CD14-positive monocyte (primary cell): ENCODE measurements around the gene BAHCC1. TPM values are rescaled to one million over a fixed set of nuclear protein-coding genes. Genes with fewer than 3 reads are reported as not detected.

Experiments
- DNase-seq, 3 donors: peaks; one replicate each; pipeline ENCODE4 v3.0.0-alpha.2; 2011 to 2022
- H2AFZ ChIP-seq: 2 replicates; pipeline ENCODE4 v1.6.0; 2012; ENCODE audit warnings: mild to moderate bottlenecking, low read depth, low read length, inconsistent platforms; ENCODE audit not compliant: insufficient read depth, poor library complexity, severe bottlenecking
- H3K27ac ChIP-seq, 2 donors: 1 replicate in 1 of 2; 2 replicates in 1 of 2; pipeline ENCODE4 v1.5.1; 2012 to 2013; ENCODE audit warnings: low read length in 2 of 2, control low read depth in 1 of 2, inconsistent platforms in 1 of 2, low read depth in 1 of 2, mild to moderate bottlenecking in 1 of 2
- H3K27me3 ChIP-seq, 2 donors: one replicate each; pipeline versions ENCODE4 v1.6.0 to v1.6.1; 2011 to 2013; ENCODE audit warnings: low read length in 2 of 2; ENCODE audit not compliant: control insufficient read depth in 2 of 2, insufficient read depth in 2 of 2
- H3K36me3 ChIP-seq, 2 donors: replicated peaks in 1 of 2; 1 replicate in 1 of 2; 2 replicates in 1 of 2; pipeline versions ENCODE4 v1.5.1 to v1.6.1; 2012 to 2013; ENCODE audit warnings: low read length in 2 of 2, control low read depth in 1 of 2, inconsistent platforms in 1 of 2, mild to moderate bottlenecking in 1 of 2; ENCODE audit not compliant: insufficient read depth in 2 of 2, control insufficient read depth in 1 of 2
- H3K4me1 ChIP-seq, 2 donors: 1 replicate in 1 of 2; 2 replicates in 1 of 2; pipeline versions ENCODE4 v1.5.1 to v1.6.1; 2012 to 2013; ENCODE audit warnings: low read length in 2 of 2, control low read depth in 1 of 2, inconsistent platforms in 1 of 2, mild to moderate bottlenecking in 1 of 2, moderate library complexity in 1 of 2; ENCODE audit not compliant: insufficient read depth in 2 of 2, control insufficient read depth in 1 of 2
- H3K4me2 ChIP-seq: replicated peaks from 2 replicates; pipeline ENCODE3; 2012; ENCODE audit warnings: low read length, moderate library complexity, mild to moderate bottlenecking; ENCODE audit not compliant: poor library complexity, severe bottlenecking; ENCODE audit errors: extremely low read depth
- H3K4me3 ChIP-seq, 3 experiments: fragments of 200-600 bp in 1 of 3; sonication (generic) in 1 of 3; replicated peaks in 1 of 3; 1 replicate in 2 of 3; 2 replicates in 1 of 3; pipeline ENCODE4 v1.5.1; 2011 to 2013; ENCODE audit warnings: low read length in 3 of 3, mild to moderate bottlenecking in 3 of 3, control low read depth in 2 of 3, low read depth in 2 of 3, inconsistent platforms in 1 of 3, moderate library complexity in 1 of 3
- H3K79me2 ChIP-seq: 2 replicates; pipeline ENCODE4 v1.6.0; 2012; ENCODE audit warnings: mild to moderate bottlenecking, control low read depth, inconsistent platforms, low read length, moderate library complexity; ENCODE audit not compliant: insufficient read depth
- H3K9ac ChIP-seq: 2 replicates; pipeline ENCODE4 v1.6.0; 2017; ENCODE audit warnings: low read length, mild to moderate bottlenecking; ENCODE audit not compliant: insufficient read depth, poor library complexity, severe bottlenecking
- H3K9me3 ChIP-seq, 2 donors: replicated peaks in 1 of 2; 1 replicate in 1 of 2; 2 replicates in 1 of 2; pipeline versions ENCODE4 v1.5.1 to v1.6.1; 2012 to 2013; ENCODE audit warnings: low read length in 2 of 2, control low read depth in 1 of 2; ENCODE audit not compliant: control insufficient read depth in 1 of 2, insufficient read depth in 1 of 2
- H4K20me1 ChIP-seq: 2 replicates; pipeline ENCODE4 v1.6.0; 2012; ENCODE audit warnings: mild to moderate bottlenecking, low read length, control low read depth, moderate library complexity; ENCODE audit not compliant: insufficient read depth
- H3K27ac Mint-ChIP-seq, 7 donors: one replicate each; pipeline ENCODE4 v1.8.0; 2020; ENCODE audit warnings: mild to moderate bottlenecking in 7 of 7, mixed read lengths in 7 of 7, moderate library complexity in 6 of 7, inconsistent platforms in 2 of 7
- H3K27me3 Mint-ChIP-seq, 3 donors: one replicate each; pipeline ENCODE4 v1.8.0; 2021 to 2022; ENCODE audit warnings: low read depth in 3 of 3, mild to moderate bottlenecking in 3 of 3, mixed read lengths in 3 of 3, moderate library complexity in 3 of 3, inconsistent platforms in 1 of 3
- H3K36me3 Mint-ChIP-seq, 2 donors: one replicate each; pipeline ENCODE4 v1.8.0; 2020; ENCODE audit warnings: mixed read lengths in 2 of 2, inconsistent platforms in 1 of 2, mild to moderate bottlenecking in 1 of 2
- H3K4me1 Mint-ChIP-seq: one replicate; pipeline ENCODE4 v1.8.0; 2020; ENCODE audit warnings: mild to moderate bottlenecking, mixed read lengths
- H3K4me3 Mint-ChIP-seq, 2 donors: one replicate each; pipeline ENCODE4 v1.8.0; 2020; ENCODE audit warnings: mild to moderate bottlenecking in 2 of 2, mixed read lengths in 2 of 2, moderate library complexity in 1 of 2
- H3K9me3 Mint-ChIP-seq, 7 donors: one replicate each; pipeline ENCODE4 v1.8.0; 2020 to 2022; ENCODE audit warnings: mixed read lengths in 7 of 7, mild to moderate bottlenecking in 6 of 7, moderate library complexity in 6 of 7, inconsistent platforms in 2 of 7
- CTCF ChIP-seq: fragments of 200-600 bp; IDR thresholded peaks from one replicate; pipeline ENCODE4 v1.8.0; 2022; ENCODE audit warnings: antibody characterized with exemption, mild to moderate bottlenecking
- WGBS: methylation state at CpG from one replicate; pipeline ENCODE4 v1.1.5; 2013; ENCODE audit warnings: missing lambda C conversion rate; ENCODE audit not compliant: insufficient coverage; 5-methylcytosine and 5-hydroxymethylcytosine counted together
- intact Hi-C, 2 donors: fragments of 100-400 bp; cut with micrococcal nuclease; formaldehyde crosslinking; loops; one replicate each; pipeline versions ENCODE4 v1.15.0 to v1.15.1; 2023
- polyA plus RNA-seq, 3 donors: library from polyadenylated mRNA; depleted of rRNA in 1 of 3; unstranded in 2 of 3; stranded (reverse) in 1 of 3; fragments of 300-500 nt in 2 of 3; fragments of >200 nt in 1 of 3; fragmentation: Illumina TruSeq in 2 of 3; gene quantifications; 1 replicate in 2 of 3; 2 replicates in 1 of 3; pipeline ENCODE4 v1.2.3, GENCODE V29; 2012 to 2021

Gene BAHCC1
- polyA plus RNA-seq, 3 donors: 0.11 to 8.8 (median 0.27) TPM

- Histone ChIP-seq H3K27me3 (no peaks in the 10 kb centered on the region), H3K79me2 (no peaks in the 10 kb centered on the region), H3K27ac (no peak overlapping the region), H3K4me3 (no peak overlapping the region), H4K20me1 (no peaks in the 10 kb centered on the region), H3K4me1 (peaks cover 37 to 42% of the 10 kb centered on the region in 2 donors), H3K36me3 (no peaks in the 10 kb centered on the region), H2AFZ (no peak overlapping the region), H3K9ac (peak overlapping the region; percentile 4), H3K9me3 (no peaks in the 10 kb centered on the region), H3K4me2 (no peak overlapping the region)
- H3K36me3 Mint-ChIP-seq: peaks cover 3 to 6% of the 10 kb centered on the region in 2 donors
- no peak overlapping the region for H3K27ac Mint-ChIP-seq
- DNase-seq: no peak
- H3K9me3 Mint-ChIP-seq: no peaks in the 10 kb centered on the region
- peaks cover 40% of the 10 kb centered on the region for H3K4me1 Mint-ChIP-seq
- 41% methylated on average over 14 of the region's 18 CpGs for WGBS
- no peaks in the 10 kb centered on the region for H3K27me3 Mint-ChIP-seq
- H3K4me3 Mint-ChIP-seq: no peak overlapping the region
- intact Hi-C loops: no loop called here
- no peak for TF ChIP-seq CTCF
Measured at GRCh38 chr17:81455387-81455786, 60.1 kb downstream of the BAHCC1 start.

- H3K4me1 ChIP-seq: peaks cover 44 to 49% of the 10 kb centered on the region in 2 donors
- H4K20me1 ChIP-seq: no peaks in the 10 kb centered on the region
- peak overlapping the region; percentile 4 for H3K9ac ChIP-seq
- H3K36me3 ChIP-seq: no peaks in the 10 kb centered on the region
- DNase-seq: no peak
- no peak for TF ChIP-seq CTCF
- H3K27ac ChIP-seq: no peak overlapping the region
- H2AFZ ChIP-seq: no peak overlapping the region
- no peaks in the 10 kb centered on the region for H3K27me3 ChIP-seq
- Mint-ChIP-seq H3K4me3 (no peak overlapping the region), H3K4me1 (peaks cover 42% of the 10 kb centered on the region), H3K27me3 (no peaks in the 10 kb centered on the region), H3K36me3 (peaks cover 3 to 6% of the 10 kb centered on the region in 2 donors), H3K9me3 (no peaks in the 10 kb centered on the region), H3K27ac (peak overlapping the region in 1 of 7 donors; percentile 64)
- no peaks in the 10 kb centered on the region for H3K9me3 ChIP-seq
- no peaks in the 10 kb centered on the region for H3K79me2 ChIP-seq
- WGBS: 35% methylated on average over 14 of the region's 15 CpGs
- intact Hi-C loops: no loop called here
- H3K4me2 ChIP-seq: no peak overlapping the region
- H3K4me3 ChIP-seq: no peak overlapping the region
Measured at GRCh38 chr17:81456091-81456490, 60.8 kb downstream of the BAHCC1 start.
